Pancreas (tissue), 10 donors: ENCODE data around the gene SASH1. TPM values are rescaled to one million over a fixed set of nuclear protein-coding genes. Genes with fewer than 3 reads are reported as not detected.

Experiments used
- ATAC-seq, 4 donors: fragments of 200-7000 bp; cut with Tn5 transposase; one replicate each; pipeline versions ENCODE4 v1.8.0 to v1.9.1; 2020; ENCODE audit warnings: mild to moderate bottlenecking in 4 of 4, moderate library complexity in 4 of 4
- DNase-seq, 6 donors: peaks; one replicate each; pipeline ENCODE4 v3.0.0-alpha.2; 2020
- FAIRE-seq: peaks from 2 replicates; lab custom pipeline; 2012; peaks lifted over from hg19 to GRCh38; lab: Jason Lieb, UNC
- H3K27ac ChIP-seq, 4 donors: fragments of 200-600 bp; sonication (generic); 1 replicate in 3 of 4; 2 replicates in 1 of 4; pipeline versions ENCODE4 v1.5.0 to v1.8.0; 2020
- H3K27me3 ChIP-seq, 4 donors: fragments of 200-600 bp; one replicate each; pipeline ENCODE4 v1.8.0; 2021
- H3K36me3 ChIP-seq, 3 donors: fragments of 200-600 bp; sonication (generic) in 1 of 3; one replicate each; pipeline versions ENCODE4 v1.5.0 to v1.8.0; 2020 to 2021
- H3K4me1 ChIP-seq, 3 donors: fragments of 200-600 bp; one replicate each; pipeline ENCODE4 v1.8.0; 2021
- H3K4me3 ChIP-seq, 4 donors: fragments of 200-600 bp; sonication (generic) in 2 of 4; one replicate each; pipeline versions ENCODE4 v1.5.0 to v1.8.0; 2020 to 2021
- H3K9me3 ChIP-seq, 4 donors: fragments of 200-600 bp; one replicate each; pipeline ENCODE4 v1.8.0; 2021
- CTCF ChIP-seq, 4 donors: fragments of 200-600 bp; sonication (generic) in 3 of 4; IDR thresholded peaks; one replicate each; pipeline versions ENCODE4 v1.5.0 to v1.8.0; 2021; ENCODE audit warnings: antibody characterized with exemption in 4 of 4
- WGBS, 2 donors: extraction: QIAGEN DNeasy Blood & Tissue Kit; methylation state at CpG; one replicate each; pipeline ENCODE4 v1.1.7; 2013; 5-methylcytosine and 5-hydroxymethylcytosine counted together
- intact Hi-C, 3 donors: fragments of 100-400 bp; cut with DNase I; formaldehyde crosslinking; loops; one replicate each; pipeline versions ENCODE4 v1.11.1 to v1.14.2; 2022
- polyA plus RNA-seq, 2 donors: library from polyadenylated mRNA; stranded (reverse); fragments of 200-250 nt; gene quantifications; one replicate each; pipeline ENCODE4 v1.2.3, GENCODE V29; 2013
- total RNA-seq, 6 donors: library from RNA; stranded (reverse); fragmentation: NEBNext Ultra II Directional in 4 of 6; extraction: Animal tissue kit (Norgen Biotek cat#: 25700) in 4 of 6; gene quantifications; one replicate each; pipeline versions ENCODE4 v1.2.1 to v1.2.4, GENCODE V29; 2021 to 2023
- donor health status: healthy with polysubstance abuse.
- donor health status: DM: no; HTN: no; CAD: no; lungs with moderate emphysema.
- donor health status: DM: no; HTN: no; CAD: no.
- donor health status: control.
- donor health status: control.
- donor health status: Bipolar disorder and iron deficiency.
- donor health status: DM: yes; HTN: yes; CAD: no.
- donor health status: DM: no; HTN: no; CAD: no.
- donor health status: DM: no; HTN: no; CAD: no.
- donor health status: DM: yes; HTN: yes; CAD: no.

Gene SASH1
- total and polyA plus RNA-seq, 8 donors = 5.1 to 15.3 (median 8.9) TPM

GRCh38 chr6:148455674-148456558 lies 113.3 kb downstream of the SASH1 start:
- Histone ChIP-seq H3K4me3 (no peak overlapping the region), H3K4me1 (no peaks in the 10 kb centered on the region), H3K9me3 (no peaks in the 10 kb centered on the region), H3K27ac (no peak overlapping the region), H3K36me3 (no peaks in the 10 kb centered on the region), H3K27me3 (no peaks in the 10 kb centered on the region)
- intact Hi-C loops = no loop called here
- 90 to 93% methylated on average over 19 to 20 of the region's 20 CpGs for WGBS, 2 donors
- no peak for TF ChIP-seq CTCF (IDR thresholded peaks at IDR 0.05)
- ATAC-seq (no peak), FAIRE-seq (no peak), DNase-seq (no peak)

- no peak for FAIRE-seq
These were observed 114.7 kb downstream of the SASH1 start for GRCh38 chr6:148457137-148457842.

GRCh38 chr6:148457843-148458159 lies 115.2 kb downstream of the SASH1 start:
- TF ChIP-seq CTCF (IDR thresholded peaks at IDR 0.05) = no peak
- intact Hi-C loops = no loop called here
- 94 to 95% methylated on average over 4 of the region's 4 CpGs for WGBS, 2 donors

More at GRCh38 chr6:148457137-148457842, 114.7 kb downstream of the SASH1 start:
- Histone ChIP-seq H3K4me1 (no peaks in the 10 kb centered on the region), H3K27me3 (no peaks in the 10 kb centered on the region), H3K36me3 (no peaks in the 10 kb centered on the region), H3K27ac (no peak overlapping the region), H3K4me3 (no peak overlapping the region), H3K9me3 (no peaks in the 10 kb centered on the region)
- no peak for ATAC-seq
- intact Hi-C loops = no loop called here
- TF ChIP-seq CTCF (IDR thresholded peaks at IDR 0.05) = no peak
- no peak for DNase-seq
- 95 to 96% methylated on average over 10 of the region's 10 CpGs for WGBS, 2 donors

GRCh38 chr6:148459238-148459637 lies 116.6 kb downstream of the SASH1 start:
- ATAC-seq = no peak
- H3K4me3 ChIP-seq = no peak overlapping the region
- no peak for DNase-seq
- no peak for TF ChIP-seq CTCF (IDR thresholded peaks at IDR 0.05)
- no peaks in the 10 kb centered on the region for H3K36me3 ChIP-seq
- H3K4me1 ChIP-seq = no peaks in the 10 kb centered on the region
- 73 to 83% methylated on average over 4 of the region's 4 CpGs for WGBS, 2 donors
- no peaks in the 10 kb centered on the region for H3K27me3 ChIP-seq
- no peak overlapping the region for H3K27ac ChIP-seq
- no peaks in the 10 kb centered on the region for H3K9me3 ChIP-seq
- no peak for FAIRE-seq
- intact Hi-C loops = no loop called here

More at GRCh38 chr6:148457843-148458159, 115.2 kb downstream of the SASH1 start:
- Histone ChIP-seq H3K9me3 (no peaks in the 10 kb centered on the region), H3K36me3 (no peaks in the 10 kb centered on the region), H3K27me3 (no peaks in the 10 kb centered on the region), H3K4me3 (no peak overlapping the region), H3K27ac (no peak overlapping the region), H3K4me1 (no peaks in the 10 kb centered on the region)
- ATAC-seq (no peak), DNase-seq (no peak), FAIRE-seq (no peak)
